Endothelial cell of umbilical vein (primary cell): ENCODE measurements around the gene SH3BP4. TPM values are rescaled to one million over a fixed set of nuclear protein-coding genes. Genes with fewer than 3 reads are reported as not detected.
A peak's percentile ranks its signal among the peaks of the same experiment; 100 is the strongest.

Experiments used
- BruUV-seq: library from RNA; stranded (reverse); fragments of 400-500 nt; replicated peaks from 2 replicates; lab custom pipeline; 2021; lab: Mats Ljungman, UMichigan
- CTCF ChIA-PET: fragments of 300-600, 350-600 bp; sonication (Branson Sonifier 250); formaldehyde crosslinking; loops from one replicate; lab custom pipeline; 2021; ENCODE audit warnings: antibody characterized with exemption, inconsistent platforms; lab: Charles Lee
- POLR2A ChIA-PET: fragments of 300-600, 350-600 bp; sonication (Branson Sonifier 250); formaldehyde crosslinking; loops from one replicate; lab custom pipeline; 2021; ENCODE audit warnings: antibody characterized with exemption, inconsistent platforms; lab: Charles Lee
- DNase-seq: peaks from one replicate; pipeline ENCODE4 v3.0.0-alpha.2; 2011; ENCODE audit warnings: low read depth, low spot score
- FAIRE-seq: peaks from 2 replicates; lab custom pipeline; 2011; peaks lifted over from hg19 to GRCh38; lab: Jason Lieb, UNC
- H2AFZ ChIP-seq: 2 replicates; pipeline ENCODE4 v1.6.0; 2012; ENCODE audit warnings: low read depth, low read length, control low read depth, inconsistent platforms
- H3K27ac ChIP-seq: 2 replicates; pipeline ENCODE4 v1.5.1; 2011; ENCODE audit warnings: low read depth, mild to moderate bottlenecking, control low read depth, low read length, moderate library complexity; ENCODE audit not compliant: insufficient read depth
- H3K27me3 ChIP-seq, 2 experiments: 2 replicates each; pipeline versions ENCODE4 v1.6.0 to v1.6.1; 2011; ENCODE audit warnings: low read length in 2 of 2, mixed read lengths in 1 of 2; ENCODE audit not compliant: control insufficient read depth in 2 of 2, insufficient read depth in 2 of 2
- H3K36me3 ChIP-seq, 2 experiments: 2 replicates in 1 of 2; 3 replicates in 1 of 2; pipeline ENCODE4 v1.5.1; 2011; ENCODE audit warnings: low read length in 2 of 2, mild to moderate bottlenecking in 1 of 2, moderate library complexity in 1 of 2; ENCODE audit not compliant: control insufficient read depth in 2 of 2, insufficient read depth in 2 of 2; ENCODE audit errors: extremely low read depth in 1 of 2
- H3K4me1 ChIP-seq: 3 replicates; pipeline ENCODE4 v1.5.1; 2011; ENCODE audit warnings: mild to moderate bottlenecking, low read length; ENCODE audit not compliant: control insufficient read depth, insufficient read depth; ENCODE audit errors: extremely low read depth
- H3K4me2 ChIP-seq: 2 replicates; pipeline ENCODE4 v1.6.1; 2011; ENCODE audit warnings: low read length, control low read depth, mixed read lengths; ENCODE audit not compliant: insufficient read depth
- H3K4me3 ChIP-seq, 3 experiments: fragments of 200-600 bp in 1 of 3; sonication (generic), shearing (Covaris generic) in 1 of 3; replicated peaks in 1 of 3; 2 replicates each; pipeline ENCODE4 v1.5.1; 2011 to 2016; ENCODE audit warnings: control low read depth in 3 of 3, low read length in 3 of 3, mild to moderate bottlenecking in 2 of 3, inconsistent platforms in 1 of 3, low read depth in 1 of 3, moderate library complexity in 1 of 3; ENCODE audit not compliant: insufficient read depth in 1 of 3
- H3K79me2 ChIP-seq: 2 replicates; pipeline ENCODE4 v1.6.0; 2012; ENCODE audit warnings: low read length, inconsistent platforms; ENCODE audit not compliant: control insufficient read depth, insufficient read depth
- H3K9ac ChIP-seq: replicated peaks from 2 replicates; pipeline ENCODE3; 2011; ENCODE audit warnings: low read length, control low read depth; ENCODE audit not compliant: insufficient read depth; ENCODE audit errors: extremely low read depth
- H3K9me1 ChIP-seq: replicated peaks from 3 replicates; pipeline ENCODE4 v1.6.0; 2011; ENCODE audit warnings: mild to moderate bottlenecking, low read length; ENCODE audit not compliant: control insufficient read depth, insufficient read depth; ENCODE audit errors: extremely low read depth
- H3K9me3 ChIP-seq: replicated peaks from 2 replicates; pipeline ENCODE4 v1.5.1; 2012; ENCODE audit warnings: low read length, inconsistent platforms; ENCODE audit not compliant: control insufficient read depth, insufficient read depth
- H4K20me1 ChIP-seq: replicated peaks from 2 replicates; pipeline ENCODE3; 2011; ENCODE audit warnings: mild to moderate bottlenecking, low read length; ENCODE audit not compliant: control insufficient read depth, insufficient read depth; ENCODE audit errors: extremely low read depth
- CTCF ChIP-seq, 2 donors: IDR thresholded peaks; 1 replicate in 1 of 2; 2 replicates in 1 of 2; pipeline ENCODE4 v1.5.1; 2011; ENCODE audit warnings: low read length in 2 of 2, mild to moderate bottlenecking in 2 of 2, moderate library complexity in 2 of 2, control low read depth in 1 of 2, inconsistent platforms in 1 of 2, low read depth in 1 of 2; ENCODE audit not compliant: insufficient read depth in 1 of 2; ENCODE audit errors: extremely low read depth in 1 of 2
- EZH2 ChIP-seq: IDR thresholded peaks from 2 replicates; pipeline ENCODE4 v1.6.1; 2012; ENCODE audit warnings: borderline replicate concordance, low read depth, mild to moderate bottlenecking, moderate library complexity, low read length, inconsistent platforms; ENCODE audit not compliant: severe bottlenecking
- FOS ChIP-seq: IDR thresholded peaks from 2 replicates; pipeline ENCODE4 v1.6.1; 2011; ENCODE audit warnings: mild to moderate bottlenecking, low read length, moderate library complexity, borderline replicate concordance; ENCODE audit not compliant: insufficient read depth
- GATA2 ChIP-seq: IDR thresholded peaks from 2 replicates; pipeline ENCODE4 v1.7.0; 2011; ENCODE audit warnings: low read depth, mild to moderate bottlenecking, moderate library complexity, mixed read lengths, low read length; ENCODE audit not compliant: insufficient read length, insufficient read depth
- JUN ChIP-seq: IDR thresholded peaks from 2 replicates; pipeline ENCODE4 v1.6.1; 2011; ENCODE audit warnings: borderline replicate concordance, low read depth; ENCODE audit not compliant: insufficient read length, insufficient read depth
- MYC ChIP-seq: IDR thresholded peaks from one replicate; pipeline ENCODE4 v1.6.1; 2011; ENCODE audit warnings: mild to moderate bottlenecking, low read depth, low read length
- POLR2A ChIP-seq: IDR thresholded peaks from 2 replicates; pipeline ENCODE4 v1.6.1; 2012; ENCODE audit warnings: low read depth, mild to moderate bottlenecking, control low read depth, low read length
- POLR2AphosphoS5 ChIP-seq: IDR thresholded peaks from 2 replicates; pipeline ENCODE4 v1.6.1; 2012; ENCODE audit warnings: low read depth, mild to moderate bottlenecking, control low read depth, low read length, moderate library complexity; ENCODE audit not compliant: insufficient read depth
- dilution Hi-C: fragments of 300-500 bp; cut with MboI; formaldehyde crosslinking; loops from one replicate; pipeline ENCODE4 v1.15.0; 2019; ENCODE audit warnings: low sequenced_read_pairs; ENCODE audit not compliant: extremely low pct_ligation_motif_present
- intact Hi-C: fragments of 100-400 bp; cut with micrococcal nuclease; formaldehyde crosslinking; loops from one replicate; pipeline ENCODE4 v1.10.0; 2022
- polyA plus RNA-seq, 4 experiments: library from polyadenylated mRNA; depleted of rRNA in 3 of 4; stranded (reverse) in 3 of 4; unstranded in 1 of 4; fragments of >200 nt; gene quantifications; 2 replicates each; pipeline versions ENCODE4 v1.2.1 to v1.2.3, GENCODE V29; 2011 to 2012; ENCODE audit warnings: missing spikeins in 1 of 4
- total RNA-seq: library from RNA; stranded (reverse); gene quantifications from 2 replicates; pipeline ENCODE4 v1.2.3, GENCODE V29; 2021
- TF ChIP-seq, protein P1 (sequence below): IDR thresholded peaks from 2 replicates; pipeline ENCODE4 v1.6.1; 2011; ENCODE audit not compliant: insufficient read depth, insufficient read length

Gene SH3BP4
- total and polyA plus RNA-seq, 2 donors (not counting 3 experiments of a cell fraction or from before 2014, with no cell fraction given), result 85.2 to 100.0 TPM

DNA sequence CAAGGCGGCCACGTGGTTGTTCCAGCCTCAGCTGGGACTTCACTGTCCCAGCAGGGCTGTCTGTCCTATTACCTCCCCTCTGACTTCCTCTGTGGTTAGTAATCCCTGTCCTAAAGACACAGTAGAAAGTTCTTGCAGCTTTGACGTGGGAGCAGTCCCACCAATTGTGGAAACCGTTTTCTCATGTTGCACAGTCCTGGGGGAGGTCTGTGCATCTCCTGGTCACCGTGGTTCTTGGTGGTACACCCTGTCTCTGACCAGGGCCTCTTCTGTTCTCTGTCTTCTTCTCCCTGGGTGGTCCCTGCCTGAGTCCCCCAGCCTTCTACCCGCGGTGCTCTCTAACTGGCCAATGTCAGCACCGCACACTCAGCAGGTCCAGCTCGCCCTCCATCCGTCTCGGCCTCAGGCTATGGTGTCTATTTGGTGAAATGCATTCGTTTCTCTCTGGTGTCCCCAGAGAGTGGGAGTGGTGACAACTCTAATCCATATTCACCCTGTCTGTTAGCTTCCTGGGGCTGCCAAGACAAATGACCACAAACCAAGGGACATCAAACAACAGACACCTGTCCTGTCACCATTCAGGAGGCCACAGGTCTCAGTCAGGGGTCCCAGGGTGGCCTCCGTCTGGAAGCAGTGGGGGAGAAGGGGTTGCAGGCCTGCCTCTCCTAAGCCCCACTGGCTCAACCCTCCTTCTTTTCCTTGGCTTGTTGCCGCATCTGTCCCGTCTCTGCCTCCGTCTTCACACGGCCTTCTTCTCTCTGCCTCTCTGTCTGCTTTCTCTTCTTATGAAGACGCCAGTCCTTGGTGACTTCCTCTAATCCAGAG lies 99.8 kb downstream of the SH3BP4 start:
- TF ChIP-seq, protein P1, sequence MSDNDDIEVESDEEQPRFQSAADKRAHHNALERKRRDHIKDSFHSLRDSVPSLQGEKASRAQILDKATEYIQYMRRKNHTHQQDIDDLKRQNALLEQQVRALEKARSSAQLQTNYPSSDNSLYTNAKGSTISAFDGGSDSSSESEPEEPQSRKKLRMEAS, result no peak
- TF ChIP-seq GATA2, result no peak
- TF ChIP-seq CTCF (IDR thresholded peaks at IDR 0.05; ENCODE audit: extremely low read depth in 1 of 2, insufficient read depth in 1 of 2, low read depth in 1 of 2, low read length in 2 of 2), result no peak
- TF ChIP-seq POLR2AphosphoS5, result no peak
- TF ChIP-seq EZH2, result no peak
- TF ChIP-seq JUN, result no peak
- no peak for TF ChIP-seq MYC
- no peak for TF ChIP-seq POLR2A
- no peak for TF ChIP-seq FOS
- H3K79me2 ChIP-seq, result peaks cover 45% of the 10 kb centered on the region
- DNase-seq, result no peak
- H3K4me2 ChIP-seq, result no peak overlapping the region
- peaks cover 11 to 39% of the 10 kb centered on the region in 2 experiments for H3K36me3 ChIP-seq
- POLR2A ChIA-PET, result interaction anchor here (1.0 kb wide), 1 partner anchor 20 kb away, joined by 3 read pairs; no protein-coding TSS in a partner anchor
- H3K27ac ChIP-seq, result peak overlapping the region; percentile 69
- dilution Hi-C loops, result no loop called here
- H3K4me3 ChIP-seq, result no peak overlapping the region
- H4K20me1 ChIP-seq, result no peaks in the 10 kb centered on the region
- H3K9me3 ChIP-seq, result no peaks in the 10 kb centered on the region
- no TSS peak for BruUV-seq
- no peak for FAIRE-seq
- no peaks in the 10 kb centered on the region for H3K9me1 ChIP-seq
- no peaks in the 10 kb centered on the region for H3K27me3 ChIP-seq
- no peak overlapping the region for H2AFZ ChIP-seq
- peak overlapping the region; percentile 19 for H3K9ac ChIP-seq
- CTCF ChIA-PET, result interaction anchor here (0.6 to 1.6 kb wide), 8 partner anchors 7 to 171 kb away, joined by 3 to 13 read pairs (median 3); no protein-coding TSS in a partner anchor
- H3K4me1 ChIP-seq, result peaks cover 28% of the 10 kb centered on the region
- intact Hi-C loops, result loop anchor here (1.0 to 5.0 kb wide), 10 partner anchors 25 to 629 kb away; no protein-coding TSS in a partner anchor
